SK-N-SH (cell line): Measurements from ENCODE around the gene PCNX2.
"Not testable (repeated sequence)": the region's sequence is repeated elsewhere in the genome, so short reads cannot be mapped to it uniquely, and the experiment has no call there.

Experiments used
- CHD2 ChIP-seq: fragments of 150-350 bp; IDR thresholded peaks from 2 replicates; pipeline ENCODE4 v1.6.1; 2018; ENCODE audit warnings: low read length; ENCODE audit not compliant: partially characterized antibody
- CTCF ChIP-seq: fragments of 200-600 bp; sonication (generic); IDR thresholded peaks from 2 replicates; pipeline ENCODE4 v1.6.1; 2017; ENCODE audit warnings: antibody characterized with exemption, mild to moderate bottlenecking, moderate library complexity
- EP300 ChIP-seq, 2 experiments: IDR thresholded peaks; 2 replicates each; pipeline versions ENCODE4 v1.4.0 to v1.6.1; 2012; ENCODE audit warnings: borderline replicate concordance in 1 of 2, low read depth in 1 of 2, low read length in 1 of 2
- EZH2phosphoT487 ChIP-seq: fragments of 200-600 bp; sonication (generic); IDR thresholded peaks from 2 replicates; pipeline ENCODE4 v1.6.1; 2017; ENCODE audit warnings: low read depth, mixed run types, mild to moderate bottlenecking, antibody characterized with exemption, moderate library complexity, borderline replicate concordance
- GATA2 ChIP-seq: sonication (generic); formaldehyde crosslinking; IDR thresholded peaks from 2 replicates; pipeline ENCODE4 v1.5.0; 2020; ENCODE audit warnings: mild to moderate bottlenecking, missing genetic modification reagents
- POLR2AphosphoS5 ChIP-seq: IDR thresholded peaks from 2 replicates; pipeline ENCODE4 v1.6.1; 2012; ENCODE audit warnings: low read depth, low read length
- RCOR1 ChIP-seq: fragments of 150-350 bp; IDR thresholded peaks from 2 replicates; pipeline ENCODE4 v1.6.1; 2017; ENCODE audit warnings: antibody characterized with exemption, low read length
- SIN3A ChIP-seq: IDR thresholded peaks from 2 replicates; pipeline ENCODE4 v1.6.1; 2012; ENCODE audit warnings: low read depth, mild to moderate bottlenecking, low read length, moderate library complexity, borderline replicate concordance
- TAF1 ChIP-seq: IDR thresholded peaks from 2 replicates; pipeline ENCODE4 v1.6.1; 2012; ENCODE audit warnings: low read depth, mild to moderate bottlenecking, low read length, moderate library complexity, borderline replicate concordance
- YY1 ChIP-seq: IDR thresholded peaks from 2 replicates; pipeline ENCODE4 v1.4.0; 2012; ENCODE audit warnings: low read depth, mild to moderate bottlenecking

DNA sequence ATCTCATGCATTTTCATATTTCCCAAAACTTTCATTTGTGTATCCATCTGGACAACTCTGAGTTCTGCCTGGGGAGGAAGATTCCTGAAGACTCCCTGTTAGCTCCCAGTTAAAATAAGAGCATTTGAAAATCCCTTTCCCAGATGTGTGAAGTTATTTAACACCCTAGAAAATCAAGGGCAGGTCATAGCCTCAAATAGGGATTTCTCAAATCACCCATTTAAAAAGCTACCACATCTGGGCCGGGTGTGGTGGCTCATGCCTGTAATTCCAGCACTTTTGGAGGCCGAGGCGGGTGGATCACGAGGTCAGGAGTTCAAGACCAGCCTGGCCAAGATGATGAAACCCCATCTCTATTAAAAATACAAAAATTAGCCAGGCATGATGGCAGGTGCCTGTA, 214.7 kb downstream of the PCNX2 start:
- TF ChIP-seq CTCF; SIN3A; RCOR1; TAF1; EP300 (IDR thresholded peaks at IDR 0.05; ENCODE audit: borderline replicate concordance in 1 of 2, low read depth in 1 of 2, low read length in 1 of 2); YY1; GATA2 (CRISPR knock-in tag); POLR2AphosphoS5; EZH2phosphoT487; CHD2: not testable (repeated sequence)
